ENCODE data around the gene OR52A1.

GRCh38 chr11:5203366-5203765 lies 48.8 kb upstream of the OR52A1 start:
- TF ChIP-seq ZNF146 (tag by site-specific recombination; IDR thresholded peaks at IDR 0.05) (no peak), ZNF155 (tag by site-specific recombination; IDR thresholded peaks at IDR 0.05) (no peak), CTCF (tag by site-specific recombination; IDR thresholded peaks at IDR 0.05) (no peak), ZNF660 (tag by site-specific recombination; IDR thresholded peaks at IDR 0.05) (no peak), ZNF830 (tag by site-specific recombination; IDR thresholded peaks at IDR 0.05; ENCODE audit: low read depth) (no peak), ZNF274 (IDR thresholded peaks at IDR 0.05; ENCODE audit: low read length) (no peak), ZNF274 (tag by site-specific recombination; IDR thresholded peaks at IDR 0.05; ENCODE audit: borderline replicate concordance) (no peak)
